ENCODE data around the gene SGCG.

The SGCG gene

DNA sequence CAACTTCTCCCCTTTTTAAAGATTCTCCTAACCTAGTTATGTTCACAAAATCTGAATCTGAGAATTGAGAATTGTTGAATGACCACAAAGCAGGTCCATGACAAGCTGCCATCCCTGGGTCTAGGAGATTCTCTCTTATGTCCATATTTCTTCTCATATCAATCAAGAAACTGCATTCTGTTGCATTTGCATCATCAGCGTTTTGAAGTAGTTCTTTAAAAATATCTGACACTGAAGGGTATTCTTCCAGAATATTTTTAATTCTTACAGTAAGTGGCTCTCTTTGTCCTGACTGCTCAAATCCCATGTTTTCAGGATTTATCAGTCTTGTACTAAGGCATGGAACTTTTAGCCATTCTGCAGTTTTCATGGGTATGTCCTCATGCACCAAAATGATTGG lies 158.4 kb downstream of the SGCG start:
- no peak for DNase-seq

- no peak for DNase-seq
These were observed 164.3 kb downstream of the SGCG start for GRCh38 chr13:23344931-23345595.

DNA sequence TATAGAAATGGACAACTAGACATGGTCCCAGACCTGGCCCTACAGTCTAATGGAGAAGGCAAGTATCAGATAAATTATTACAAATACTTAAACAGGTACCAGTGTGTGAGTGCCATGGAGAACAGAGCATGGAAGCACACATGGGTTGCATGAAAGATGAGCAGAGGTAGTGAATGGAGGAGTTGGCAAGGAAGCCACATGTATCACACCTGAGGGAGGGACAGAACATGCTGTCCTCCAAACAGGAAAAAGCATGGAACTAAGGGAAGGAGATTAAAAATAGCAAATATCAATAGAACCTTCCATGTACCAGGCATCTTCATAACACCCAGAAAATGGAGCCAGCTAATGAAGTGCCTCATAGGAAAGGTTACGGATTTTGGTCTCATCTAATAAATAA lies 166.8 kb downstream of the SGCG start:
- DNase-seq, result no peak

- peak; percentile 31 for DNase-seq
These were observed 167.7 kb downstream of the SGCG start for GRCh38 chr13:23348262-23349127.

DNA sequence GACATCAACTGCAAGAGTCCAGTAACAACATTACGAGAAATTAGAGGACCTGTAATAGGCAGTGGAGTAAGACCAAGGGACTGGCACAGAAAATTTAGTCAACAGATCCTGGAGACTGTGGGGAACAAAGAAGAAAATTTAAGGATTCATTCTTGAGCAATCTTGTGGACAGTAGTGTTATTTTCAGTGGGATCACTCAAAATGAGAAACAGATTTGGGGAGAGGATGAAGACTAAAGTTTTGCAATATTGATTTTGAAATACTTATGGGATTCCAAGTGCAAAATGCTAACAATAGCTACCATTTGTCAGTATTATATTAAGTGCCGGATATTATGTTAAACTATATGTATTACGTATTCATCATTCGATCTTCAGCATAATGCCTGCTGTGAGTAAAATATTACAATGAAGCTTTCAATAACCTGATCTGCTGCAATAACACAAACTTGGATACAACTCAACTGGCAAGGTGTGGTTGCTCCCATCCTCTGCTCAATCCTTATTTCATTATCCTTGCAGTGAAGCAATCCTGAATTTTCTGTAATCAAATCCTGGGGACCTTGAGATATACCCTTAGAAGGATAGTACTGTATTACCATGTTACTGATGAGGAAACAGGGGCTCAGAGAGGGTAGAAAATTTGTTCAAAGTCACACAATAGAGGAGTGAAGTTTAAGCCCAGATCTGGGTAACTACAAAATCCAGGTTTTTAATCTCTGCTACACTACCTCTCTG lies 168.6 kb downstream of the SGCG start:
- no peak for DNase-seq

DNA sequence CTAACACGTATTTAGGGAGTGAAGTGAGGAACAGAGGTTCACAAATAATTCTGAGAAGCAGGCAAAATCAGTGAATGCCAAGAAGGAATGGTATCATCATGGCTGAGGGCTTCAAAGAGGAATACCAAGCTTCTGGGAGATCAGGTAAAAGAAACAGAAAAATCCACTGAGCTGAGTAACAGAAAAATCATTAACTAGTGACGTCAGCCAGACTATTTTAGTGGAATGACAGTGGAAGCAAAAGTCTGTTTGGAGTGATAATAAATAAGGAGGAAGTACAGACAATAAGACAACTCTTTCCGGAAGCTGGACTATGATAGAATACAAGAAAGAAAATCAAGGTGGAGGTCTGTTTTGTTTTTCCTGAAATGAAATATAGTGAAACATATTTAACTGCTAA lies 169.2 kb downstream of the SGCG start:
- DNase-seq, result no peak

DNA sequence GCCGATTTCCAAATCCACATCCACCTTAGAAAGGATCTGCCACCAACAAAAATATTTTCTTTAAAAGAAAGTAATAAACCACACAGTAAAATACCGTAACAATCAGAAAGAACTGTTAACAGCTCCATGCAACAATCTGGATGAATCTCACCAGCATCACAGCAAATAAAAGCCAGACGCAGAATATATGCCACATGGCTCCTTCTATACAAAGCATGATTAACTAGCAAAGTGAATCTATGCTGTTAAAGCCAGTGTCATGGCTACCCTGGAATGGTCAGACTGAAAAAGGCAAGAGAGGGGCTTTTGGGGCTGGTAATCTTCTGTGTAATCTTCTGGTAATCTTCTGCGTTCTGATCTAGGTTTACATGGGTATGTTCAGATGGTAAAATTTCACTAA lies 171.4 kb downstream of the SGCG start:
- no peak for DNase-seq

GRCh38 chr13:23354520-23354919 lies 173.7 kb downstream of the SGCG start:
- DNase-seq, result no peak

- no peak for DNase-seq
These were observed 175.6 kb downstream of the SGCG start for GRCh38 chr13:23356368-23356767.

- no peak for DNase-seq
These were observed 176.6 kb downstream of the SGCG start for GRCh38 chr13:23357349-23357748.

DNA sequence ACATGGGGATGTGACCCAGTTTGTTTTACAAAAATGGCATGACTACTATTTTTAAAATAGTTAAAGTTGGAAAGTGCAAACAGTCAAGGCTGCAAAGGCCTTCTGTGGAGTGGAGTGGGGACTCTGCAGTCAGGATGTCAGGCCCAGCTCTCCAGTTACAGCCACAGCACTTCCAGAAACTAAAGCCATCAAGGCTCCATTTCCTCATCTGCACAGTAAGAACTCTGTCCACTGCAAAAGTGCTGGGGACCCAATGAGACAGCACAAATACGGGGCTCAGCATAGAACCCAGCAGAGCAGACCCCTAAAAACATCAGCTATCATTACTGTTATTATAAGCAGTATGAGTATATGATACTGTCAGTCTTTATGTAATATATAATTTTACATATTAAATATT lies 179.1 kb downstream of the SGCG start:
- DNase-seq, result no peak

- DNase-seq, result no peak
These were observed 184.9 kb downstream of the SGCG start for GRCh38 chr13:23365652-23366051.

GRCh38 chr13:23367907-23368306 lies 187.1 kb downstream of the SGCG start:
- no peak for DNase-seq

GRCh38 chr13:23372264-23372906 lies 191.6 kb downstream of the SGCG start:
- DNase-seq, result no peak
